Hematopoietic multipotent progenitor cell treated with erythropoietin and hydrocortisone succinate and interleukin-3 and kit ligand, for 6 days (in vitro differentiated cells): ENCODE data around the gene PIH1D1.
"Not testable (repeated sequence)": the region's sequence is repeated elsewhere in the genome, so short reads cannot be mapped to it uniquely, and the experiment has no call there.

Source experiments
- DNase-seq: peaks from one replicate; pipeline ENCODE4 v3.0.0-alpha.2; 2015

Gene PIH1D1

DNA sequence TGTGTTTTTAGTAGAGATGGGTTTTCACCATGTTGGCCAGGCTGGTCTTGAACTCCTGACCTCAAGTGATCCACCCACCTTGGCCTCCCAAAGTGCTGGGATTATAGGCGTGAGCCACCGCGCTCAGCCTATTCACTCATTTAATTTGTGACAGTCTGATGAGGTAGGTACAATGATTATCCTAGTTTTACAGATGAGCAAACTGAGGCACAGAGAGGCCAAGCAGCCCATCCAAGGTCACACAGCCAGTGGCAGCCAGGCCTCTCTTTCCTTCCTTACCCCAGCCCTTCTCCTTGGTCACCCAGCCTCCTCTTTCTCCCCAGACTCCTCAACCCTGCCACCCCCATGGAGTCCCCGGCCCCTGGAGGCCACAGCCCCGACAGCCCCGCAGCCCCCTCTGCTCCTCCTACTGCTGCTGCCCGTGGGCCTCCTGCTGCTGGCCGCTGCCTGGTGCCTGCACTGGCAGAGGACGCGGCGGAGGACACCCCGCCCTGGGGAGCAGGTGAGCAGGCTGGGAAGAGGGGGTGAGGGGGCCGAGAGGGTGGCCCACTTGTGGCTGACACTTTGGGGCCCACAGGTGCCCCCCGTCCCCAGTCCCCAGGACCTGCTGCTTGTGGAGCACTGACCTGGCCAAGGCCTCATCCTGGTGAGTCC is 28.5 kb upstream of the PIH1D1 start:
- DNase-seq = no peak

DNA sequence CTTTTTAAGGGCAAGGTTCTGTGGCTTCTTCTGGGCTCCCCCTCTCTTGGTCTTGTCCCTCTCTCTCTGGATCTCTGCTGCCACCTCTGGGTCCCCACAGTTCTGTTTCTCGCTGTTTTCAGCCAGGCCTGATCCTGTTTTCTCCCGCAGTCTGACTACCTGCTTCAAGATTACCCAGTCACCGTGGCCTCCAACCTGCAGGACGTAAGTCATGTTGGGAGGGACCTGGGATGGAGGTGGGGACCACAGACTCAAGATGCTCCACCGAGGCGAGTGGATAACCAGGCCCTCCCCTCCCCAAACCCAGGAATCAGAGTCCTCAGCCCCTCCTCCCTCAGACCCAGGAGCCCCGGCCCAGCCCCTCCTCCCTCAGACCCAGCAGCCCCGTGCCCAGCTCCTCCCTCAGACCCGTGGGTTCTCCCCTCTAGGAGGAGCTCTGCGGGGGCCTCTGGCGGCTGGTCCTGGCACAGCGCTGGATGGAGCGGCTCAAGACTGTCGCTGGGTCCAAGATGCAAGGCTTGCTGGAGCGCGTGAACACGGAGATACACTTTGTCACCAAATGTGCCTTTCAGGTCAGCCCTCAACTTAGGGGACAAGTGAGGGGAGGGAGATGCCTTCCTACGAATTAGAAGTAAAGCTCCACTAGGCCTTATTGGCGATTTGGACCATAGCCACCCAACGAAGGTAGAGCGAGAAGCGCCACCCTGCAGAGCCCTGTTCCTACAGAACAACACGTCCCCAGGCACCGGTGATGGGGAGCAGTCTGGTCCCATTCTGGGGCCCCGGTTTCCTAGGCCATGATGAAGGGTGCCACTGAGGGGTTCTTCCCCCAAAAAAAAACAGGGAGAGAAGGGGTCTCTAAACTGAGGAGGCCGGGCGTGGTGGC is 24.6 kb upstream of the PIH1D1 start:
- peak; percentile 74 for DNase-seq

DNA sequence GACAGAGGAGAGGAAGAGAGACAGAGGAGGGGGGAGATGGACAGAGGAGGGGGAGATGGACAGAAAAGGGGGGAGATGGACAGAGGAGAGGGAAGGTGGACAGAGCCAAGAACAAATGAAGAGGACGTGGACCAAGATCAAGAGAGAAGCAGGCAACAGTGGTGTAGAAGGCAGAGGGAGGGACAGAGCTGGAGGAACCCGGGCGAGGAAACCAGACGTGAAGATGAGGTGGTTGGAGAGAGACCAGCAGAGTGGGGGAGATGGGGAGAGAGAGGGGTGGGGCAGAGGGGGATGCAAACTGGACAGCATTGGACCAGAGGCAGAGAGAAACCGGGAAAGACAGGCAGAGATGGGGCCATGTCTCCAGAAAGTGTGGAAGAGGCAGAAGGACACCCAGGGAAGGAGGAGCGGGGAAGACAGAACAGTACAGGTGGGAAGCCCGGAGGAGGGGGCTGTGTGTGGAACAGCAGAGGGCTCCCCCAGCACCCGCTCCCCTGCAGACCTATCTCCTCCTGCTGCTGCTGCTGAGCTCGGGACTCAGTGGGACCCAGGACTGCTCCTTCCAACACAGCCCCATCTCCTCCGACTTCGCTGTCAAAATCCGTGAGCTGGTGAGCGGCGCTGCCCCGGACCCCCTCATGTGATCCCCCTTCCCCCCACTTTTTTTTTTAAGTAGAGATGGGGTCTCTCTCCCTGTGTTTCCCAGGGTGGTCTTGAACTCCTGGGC is 23.7 kb upstream of the PIH1D1 start:
- DNase-seq = peak; percentile 18

DNA sequence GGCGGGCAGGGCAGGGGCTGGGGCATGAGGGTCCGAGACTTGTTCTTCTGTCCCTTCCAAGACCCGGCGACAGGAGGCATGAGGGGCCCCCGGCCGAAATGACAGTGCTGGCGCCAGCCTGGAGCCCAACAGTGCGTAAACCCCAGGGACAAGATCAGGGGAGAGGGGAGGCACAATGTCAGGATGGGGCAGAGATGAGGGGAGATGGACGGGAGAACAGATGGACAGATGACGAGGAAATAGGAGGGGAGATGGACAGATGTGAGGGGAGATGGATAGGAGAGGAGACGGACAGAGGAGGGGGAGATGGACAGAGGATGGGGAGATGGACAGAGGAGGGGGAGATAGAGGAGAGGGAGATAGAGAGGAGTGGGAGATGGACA is 22.9 kb upstream of the PIH1D1 start:
- no peak for DNase-seq

DNA sequence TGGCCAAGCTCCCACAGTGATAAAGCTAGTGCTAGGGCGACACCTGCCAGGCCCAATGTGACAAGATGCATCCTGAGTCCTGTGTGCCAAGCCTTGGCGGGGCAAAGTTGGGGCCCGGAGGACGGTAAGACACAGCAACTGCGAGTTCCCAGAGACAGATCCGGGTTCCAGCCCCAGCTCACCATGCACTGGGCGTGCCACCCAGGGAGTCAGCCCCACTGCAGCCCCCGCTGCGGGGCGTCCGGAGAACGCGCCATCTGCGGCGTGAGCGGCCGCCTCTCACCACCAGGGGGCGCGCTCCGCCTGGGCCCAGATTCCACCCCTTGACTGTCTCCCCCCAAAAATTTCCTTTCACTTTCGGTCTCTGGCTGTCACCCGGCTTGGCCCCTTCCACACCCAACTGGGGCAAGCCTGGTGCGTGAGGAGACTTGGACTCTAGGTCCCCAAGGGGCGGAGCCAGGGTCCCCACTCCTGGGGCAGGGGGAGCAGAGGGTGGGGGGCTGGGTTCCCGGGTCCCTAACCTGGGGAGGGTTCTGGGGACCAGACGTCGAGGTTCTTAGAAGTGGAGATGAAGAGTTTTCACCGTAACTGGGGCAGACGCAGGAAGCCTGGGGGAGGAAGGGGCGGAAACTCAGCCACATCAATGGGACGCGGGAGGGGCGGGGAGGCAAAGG is 22.4 kb upstream of the PIH1D1 start, which contains the start of gene FLT3LG:
Gene FLT3LG, plus strand, starts transcription at position 348 of the 674 bp plus-strand sequence. CDS start 425 bp downstream, outside the sequence.
- peak; percentile 92 for DNase-seq

DNA sequence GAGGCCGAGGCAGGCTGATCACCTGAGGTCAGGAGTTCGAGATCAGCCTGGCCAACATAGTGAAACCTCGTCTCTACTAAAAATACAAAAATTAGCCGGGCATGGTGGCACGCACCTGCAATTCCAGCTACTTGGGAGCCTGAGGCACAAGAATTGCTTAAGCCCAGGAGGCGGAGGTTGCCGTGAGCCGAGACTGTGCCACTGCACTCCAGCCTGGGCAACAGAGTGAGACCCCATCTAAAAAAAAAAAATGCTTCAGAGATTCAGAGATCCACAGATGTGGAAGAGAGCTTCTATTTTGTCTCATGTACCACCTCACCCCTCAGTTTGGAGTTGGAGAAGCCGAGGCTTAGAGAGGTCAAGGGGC is 21.9 kb upstream of the PIH1D1 start:
- not testable (repeated sequence) for DNase-seq

DNA sequence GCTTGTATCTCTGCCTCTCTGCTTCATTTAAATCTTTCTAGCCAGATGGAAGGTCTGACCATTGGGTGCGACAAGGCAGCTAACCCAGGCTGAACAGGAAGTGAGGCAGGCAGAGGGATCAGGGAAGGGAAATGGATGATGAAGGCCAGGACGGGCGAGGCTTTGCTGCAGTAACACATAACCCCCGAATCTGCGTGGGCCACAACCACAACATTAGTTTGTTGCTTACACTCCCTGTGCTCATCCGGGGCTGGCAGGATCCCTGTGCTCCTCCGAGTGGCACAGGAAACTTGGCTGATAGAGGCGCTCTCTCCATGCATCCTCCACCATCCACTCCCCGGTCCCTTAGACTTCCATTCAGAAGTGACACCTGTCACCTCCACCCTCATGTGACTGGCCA is 21.3 kb upstream of the PIH1D1 start:
- no peak for DNase-seq

DNA sequence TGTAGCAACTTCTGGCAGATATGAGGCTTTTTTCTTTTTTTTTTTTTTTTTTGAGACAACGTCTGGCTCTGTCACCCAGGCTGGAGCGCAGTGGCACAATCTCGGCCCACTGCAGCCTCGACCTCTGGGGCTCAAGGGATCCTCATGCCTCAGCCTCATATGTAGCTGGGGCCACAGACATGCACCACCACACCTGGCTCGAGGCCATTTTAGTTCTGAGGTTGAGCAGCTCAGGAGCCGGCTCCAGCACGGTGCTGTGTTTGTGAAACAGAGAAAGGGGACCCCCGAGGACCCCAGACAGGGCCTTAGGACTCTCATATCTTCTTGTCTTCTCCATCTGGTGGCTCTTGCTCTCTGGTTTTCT is 19.0 kb upstream of the PIH1D1 start:
- no peak for DNase-seq

DNA sequence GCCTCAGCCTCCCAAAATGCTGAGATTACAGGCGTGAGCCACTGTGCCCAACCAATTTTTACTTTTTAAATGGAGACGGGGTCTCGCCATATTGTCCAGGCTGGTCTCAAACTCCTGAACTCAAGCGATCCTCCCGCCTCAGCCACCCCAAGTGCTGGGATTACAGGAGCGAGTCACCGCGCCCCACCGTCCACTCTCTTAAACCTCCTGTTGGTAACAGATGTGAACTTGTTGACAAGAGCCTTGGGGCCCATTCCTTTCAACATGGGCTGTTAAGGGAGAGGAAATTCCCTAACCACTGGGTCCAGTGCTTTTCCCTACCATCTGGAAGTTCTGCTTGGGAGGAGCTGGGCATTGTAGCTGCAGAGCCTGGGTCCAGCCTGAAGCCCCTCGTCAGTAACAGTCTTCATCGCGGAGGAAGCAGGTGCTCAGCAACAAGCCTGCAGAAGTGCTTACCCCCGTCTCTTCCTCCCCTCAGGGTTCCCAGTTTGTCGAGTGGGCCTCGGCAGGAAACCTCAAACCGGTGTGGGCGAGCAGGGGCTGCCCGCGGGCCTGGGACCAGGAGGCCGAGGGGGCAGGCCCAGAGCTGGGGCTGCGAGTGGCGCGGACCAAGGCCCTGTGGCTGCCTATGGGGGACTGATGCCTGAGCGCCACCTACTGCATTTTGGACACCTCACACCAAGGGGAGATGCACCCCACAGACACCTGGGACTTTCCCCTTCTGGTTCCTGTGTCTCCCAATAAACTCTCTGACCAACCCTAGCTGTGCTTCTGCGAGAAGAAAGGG is 18.4 kb upstream of the PIH1D1 start:
- DNase-seq = peak; percentile 80

DNA sequence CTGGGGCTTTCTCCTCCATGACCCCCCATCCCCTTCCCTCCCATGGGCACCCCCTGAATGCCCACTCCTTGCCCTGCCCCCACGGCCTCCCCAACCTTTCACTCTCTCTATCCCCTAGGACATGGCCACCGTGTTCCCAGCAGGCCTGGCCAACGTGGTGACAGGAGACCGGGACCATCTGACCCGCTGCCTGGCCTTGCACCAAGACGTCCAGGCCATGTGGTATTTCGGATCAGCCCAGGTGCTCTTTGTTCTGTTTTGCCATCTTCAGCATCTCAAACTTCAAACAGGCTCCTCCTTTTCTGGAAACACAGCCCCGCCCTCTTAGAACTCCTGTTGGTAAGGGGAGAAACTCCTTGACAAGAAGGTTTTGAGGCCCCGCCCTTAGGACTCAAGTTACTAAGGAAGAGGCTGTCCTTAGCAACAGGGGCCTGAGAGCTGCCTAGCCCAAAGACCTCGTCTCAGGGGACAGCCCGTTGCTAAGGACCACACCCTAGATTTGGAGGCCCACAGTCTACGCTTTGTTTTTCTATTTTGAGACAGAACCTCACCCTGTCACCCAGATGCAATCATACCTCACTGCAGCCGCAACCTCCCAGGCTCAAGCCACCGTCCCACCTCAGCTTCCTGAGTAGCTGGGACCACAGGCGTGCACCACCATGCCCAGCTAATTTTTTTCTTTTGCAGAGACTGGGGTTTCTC is 17.3 kb upstream of the PIH1D1 start:
- peak; percentile 98 for DNase-seq

DNA sequence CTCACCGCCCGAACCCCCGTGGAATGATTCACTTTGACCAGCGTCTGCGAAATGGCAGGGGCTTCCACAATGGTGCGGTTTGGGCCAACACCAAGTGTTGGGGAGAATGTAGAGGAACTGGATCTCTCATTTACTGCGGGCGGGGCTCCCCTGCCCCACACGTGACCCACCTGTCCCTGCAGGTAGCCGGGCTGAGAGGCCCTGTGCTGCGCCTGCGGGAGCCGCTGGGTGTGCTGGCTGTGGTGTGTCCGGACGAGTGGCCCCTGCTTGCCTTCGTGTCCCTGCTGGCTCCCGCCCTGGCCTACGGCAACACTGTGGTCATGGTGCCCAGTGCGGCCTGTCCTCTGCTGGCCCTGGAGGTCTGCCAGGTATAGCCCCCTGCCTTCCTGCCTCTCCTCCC is 16.6 kb upstream of the PIH1D1 start:
- no peak for DNase-seq

DNA sequence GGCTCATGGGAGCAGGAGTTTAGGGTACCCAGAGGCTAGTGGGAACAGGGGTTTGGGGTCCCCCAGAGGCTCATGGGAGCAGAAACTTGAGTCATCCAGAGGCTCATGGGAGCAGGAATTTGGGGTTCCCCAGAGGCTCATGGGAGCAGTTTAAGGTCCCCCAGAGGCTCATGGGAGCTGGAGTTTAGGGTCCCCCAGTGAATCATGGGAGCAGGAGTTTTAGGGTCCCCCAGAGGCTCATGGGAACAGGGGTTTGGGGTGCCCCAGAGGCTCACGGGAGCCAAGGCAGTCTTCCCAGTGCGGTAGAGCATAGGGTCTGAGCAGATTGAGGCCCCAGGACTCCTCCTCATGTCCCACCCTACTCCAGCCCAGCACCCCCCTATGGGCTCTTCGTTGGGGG is 13.8 kb upstream of the PIH1D1 start:
- DNase-seq = no peak

DNA sequence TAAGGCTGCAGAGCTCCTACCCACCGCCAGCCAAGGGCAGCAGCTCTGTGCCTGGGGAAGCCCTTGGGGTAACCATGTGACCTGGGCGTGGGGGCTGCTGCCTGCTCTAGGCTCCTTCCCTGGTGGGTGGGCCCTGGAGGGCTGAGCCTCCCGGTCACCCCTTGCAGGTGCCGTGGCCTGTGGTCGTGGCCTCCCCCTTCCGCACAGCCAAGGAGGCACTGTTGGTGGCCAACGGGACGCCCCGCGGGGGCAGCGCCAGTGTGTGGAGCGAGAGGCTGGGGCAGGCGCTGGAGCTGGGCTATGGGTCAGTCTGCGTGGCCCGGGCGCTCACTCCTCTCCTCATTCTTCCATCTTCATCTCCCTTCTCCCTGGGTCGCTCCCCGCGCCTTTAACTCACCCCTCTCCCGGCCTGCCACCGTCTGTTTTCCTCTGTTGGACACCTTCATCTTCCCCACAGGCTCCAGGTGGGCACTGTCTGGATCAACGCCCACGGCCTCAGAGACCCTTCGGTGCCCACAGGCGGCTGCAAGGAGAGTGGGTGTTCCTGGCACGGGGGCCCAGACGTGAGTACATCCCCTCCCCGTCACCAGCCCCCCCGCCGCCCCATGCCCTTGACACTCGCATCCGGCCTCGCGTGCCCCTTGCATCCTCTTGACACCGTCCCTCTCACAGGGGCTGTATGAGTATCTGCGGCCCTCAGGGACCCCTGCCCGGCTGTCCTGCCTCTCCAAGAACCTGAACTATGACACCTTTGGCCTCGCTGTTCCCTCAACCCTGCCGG is 12.5 kb upstream of the PIH1D1 start:
- no peak for DNase-seq

DNA sequence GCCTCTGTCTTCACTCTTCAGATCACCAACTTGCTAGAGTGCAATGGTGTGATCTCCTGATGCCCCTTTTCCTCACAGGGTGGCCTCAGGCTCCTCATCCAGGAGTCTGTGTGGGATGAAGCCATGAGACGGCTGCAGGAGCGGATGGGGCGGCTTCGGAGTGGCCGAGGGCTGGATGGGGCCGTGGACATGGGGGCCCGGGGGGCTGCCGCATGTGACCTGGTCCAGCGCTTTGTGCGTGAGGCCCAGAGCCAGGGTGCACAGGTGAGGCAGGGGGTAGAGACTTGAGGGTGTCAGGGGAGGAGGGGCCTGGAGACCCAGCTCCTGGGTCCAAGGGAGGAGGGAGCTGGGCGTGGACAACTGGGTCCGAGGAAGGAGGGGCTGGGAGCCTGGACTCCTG is 10.9 kb upstream of the PIH1D1 start:
- DNase-seq = no peak

DNA sequence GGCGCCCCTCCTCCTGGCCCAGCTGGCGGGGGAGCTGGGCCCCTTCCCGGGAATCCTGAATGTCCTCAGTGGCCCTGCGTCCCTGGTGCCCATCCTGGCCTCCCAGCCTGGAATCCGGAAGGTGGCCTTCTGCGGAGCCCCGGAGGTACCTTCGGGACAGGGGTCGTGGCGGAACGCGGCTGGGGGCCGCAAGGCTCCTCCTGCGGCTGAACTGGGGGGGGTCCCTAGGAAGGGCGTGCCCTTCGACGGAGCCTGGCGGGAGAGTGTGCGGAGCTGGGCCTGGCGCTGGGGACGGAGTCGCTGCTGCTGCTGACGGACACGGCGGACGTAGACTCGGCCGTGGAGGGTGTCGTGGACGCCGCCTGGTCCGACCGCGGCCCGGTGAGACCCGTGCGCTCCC is 10.0 kb upstream of the PIH1D1 start:
- DNase-seq = no peak

DNA sequence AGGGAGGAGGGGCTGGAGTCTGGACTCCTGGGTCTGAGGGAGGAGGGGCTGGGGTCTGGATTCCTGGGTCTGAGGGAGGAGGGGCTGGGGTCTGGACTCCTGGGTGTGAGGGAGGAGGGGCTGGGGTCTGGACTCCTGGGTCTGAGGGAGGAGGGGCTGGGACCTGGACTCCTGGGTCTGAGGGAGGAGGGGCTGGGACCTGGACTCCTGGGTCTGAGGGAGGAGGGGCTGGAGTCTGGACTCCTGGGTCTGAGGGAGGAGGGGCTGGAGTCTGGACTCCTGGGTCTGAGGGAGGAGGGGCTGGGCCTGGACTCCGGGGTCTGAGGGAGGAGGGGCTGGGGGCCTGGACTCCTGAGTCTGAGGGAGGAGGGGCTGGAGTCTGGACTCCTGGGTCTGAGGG is 9.5 kb upstream of the PIH1D1 start:
- DNase-seq = not testable (repeated sequence)

DNA sequence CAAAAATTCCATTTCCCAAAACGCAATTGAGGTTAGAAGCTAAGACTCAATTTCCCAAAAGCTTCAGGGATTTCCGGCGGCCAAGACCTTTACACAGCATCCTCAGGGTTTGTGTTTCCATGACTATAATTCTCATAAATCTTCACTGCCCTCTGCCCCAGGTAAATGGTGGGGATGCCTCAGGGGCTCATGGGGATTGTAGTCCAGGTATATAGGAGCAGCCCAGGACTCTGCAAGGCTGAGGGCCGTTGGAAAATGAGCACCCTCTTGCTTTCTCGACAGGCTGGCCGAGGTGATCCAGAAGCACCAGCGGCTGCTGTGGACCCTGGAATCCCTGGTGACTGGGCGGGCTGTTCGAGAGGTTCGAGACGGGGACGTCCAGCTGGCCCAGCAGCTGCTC is 7.8 kb upstream of the PIH1D1 start:
- no peak for DNase-seq

DNA sequence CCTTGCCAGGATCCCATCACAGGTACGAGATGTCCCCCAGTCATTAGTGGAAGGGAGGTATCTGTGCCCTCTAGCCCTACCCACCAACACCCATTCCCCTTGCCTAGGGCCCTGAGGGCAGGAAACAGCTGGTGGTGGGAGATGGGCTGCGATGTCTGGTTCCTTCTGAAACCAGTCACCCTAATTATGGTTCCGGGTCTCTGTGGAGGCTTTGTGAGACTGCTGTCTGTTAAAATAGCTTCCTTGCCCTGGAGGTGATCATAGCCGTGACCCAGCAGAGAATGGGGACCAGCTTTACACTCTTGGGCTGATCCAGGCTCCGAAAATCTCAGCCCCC is 6.9 kb upstream of the PIH1D1 start:
- DNase-seq = no peak

DNA sequence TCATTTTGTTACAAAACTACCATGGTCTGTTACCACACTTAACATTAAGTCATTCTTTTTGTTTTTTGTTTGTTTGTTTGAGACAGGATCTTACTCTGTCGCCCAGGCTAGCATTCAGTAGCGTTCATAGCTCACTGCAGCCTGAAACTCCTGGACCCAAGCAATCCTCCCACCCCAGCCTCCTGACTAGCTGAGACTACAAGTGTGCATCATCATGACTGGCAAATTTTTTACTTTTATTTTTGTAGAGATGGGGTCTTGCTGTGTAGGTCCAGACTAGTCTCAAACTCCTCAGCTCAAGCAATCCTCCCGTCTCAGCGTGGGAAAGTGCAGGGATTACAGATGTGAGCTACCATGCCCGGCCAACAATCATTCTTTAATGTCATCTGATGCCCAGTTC is 4.7 kb upstream of the PIH1D1 start:
- DNase-seq = no peak

DNA sequence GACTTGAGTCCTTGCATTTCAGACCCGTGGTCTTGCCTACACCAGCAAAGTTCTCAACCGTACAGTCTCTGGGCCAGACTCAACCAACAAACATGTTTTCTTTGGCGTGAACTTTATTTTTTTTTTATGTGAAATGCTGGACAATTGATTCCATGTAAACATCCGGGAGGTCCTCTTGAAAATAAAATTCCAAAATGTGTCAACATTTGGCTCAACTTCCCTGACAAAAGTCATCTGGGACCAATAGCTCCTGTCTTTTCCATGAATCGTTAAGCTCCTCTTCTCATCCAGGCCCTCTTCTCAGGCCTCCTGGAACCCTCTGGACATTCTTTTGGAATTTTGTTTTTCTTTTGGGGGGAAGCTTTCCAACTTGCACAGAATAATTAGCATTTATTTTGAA is 4.2 kb upstream of the PIH1D1 start:
- no peak for DNase-seq

DNA sequence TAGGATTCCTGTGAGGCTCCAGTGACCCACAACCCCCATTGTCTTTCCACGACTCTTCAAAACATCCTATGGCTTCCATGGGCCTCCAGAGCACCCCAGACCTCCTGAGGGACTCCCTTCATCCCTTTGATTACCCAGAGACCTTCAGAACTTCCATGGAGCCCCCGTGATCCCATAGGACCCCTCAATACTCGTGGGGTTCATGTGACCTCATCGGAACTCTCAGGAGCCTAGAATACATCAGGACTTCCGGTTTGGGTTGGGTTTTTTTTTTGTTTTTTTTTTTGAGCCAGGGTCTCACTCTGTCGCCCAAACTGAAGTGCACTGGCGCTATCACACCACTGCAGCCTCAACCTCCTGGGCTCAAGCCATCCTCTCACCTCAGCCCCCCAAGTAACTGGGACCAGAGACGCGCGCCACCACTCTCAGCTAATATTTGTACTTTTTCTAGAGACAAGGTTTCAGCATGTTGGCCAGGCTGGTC is 2.2 kb upstream of the PIH1D1 start:
- peak; percentile 50 for DNase-seq
